ENCODE data around the gene PTPRG.
A peak's percentile ranks its signal among the peaks of the same experiment; 100 is the strongest.

PTPRG gene

DNA sequence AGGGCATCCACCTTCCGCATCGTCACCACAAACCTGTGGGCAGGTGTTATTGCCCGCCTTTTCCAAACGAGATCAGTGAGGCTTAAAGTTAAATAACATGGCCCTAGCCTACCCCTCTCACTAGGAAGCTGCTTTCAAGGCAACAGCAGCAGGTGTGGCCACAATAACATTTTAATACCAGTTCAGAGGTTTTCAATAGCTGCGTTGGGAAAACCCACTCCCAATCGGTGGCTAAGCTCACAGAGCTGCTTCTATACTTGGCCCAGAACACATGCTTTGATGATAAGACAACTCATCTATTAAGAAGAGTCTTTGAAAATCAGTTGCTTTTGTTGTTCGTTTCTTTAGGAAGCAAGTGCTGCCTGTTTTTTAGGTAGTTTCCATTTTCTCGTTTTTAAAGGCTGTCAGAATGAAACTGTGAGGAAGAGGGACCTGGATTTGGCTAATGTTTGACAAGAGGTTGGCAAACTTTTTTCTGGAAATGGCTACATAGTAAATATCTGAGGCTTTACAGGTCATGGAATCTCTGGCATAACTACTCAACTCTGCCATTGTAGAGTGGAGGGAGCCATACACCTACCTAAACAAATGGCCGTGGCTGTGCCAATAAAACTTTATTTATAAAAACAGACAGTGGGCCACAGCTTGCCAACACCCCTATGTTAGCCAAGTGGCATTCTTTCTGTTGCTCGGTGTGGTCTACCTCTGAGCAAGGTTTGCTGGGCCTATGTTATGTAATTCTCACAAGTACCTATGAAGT lies 632.4 kb downstream of the PTPRG start:
- TF ChIP-seq POLR2AphosphoS5 (IDR thresholded peaks at IDR 0.05; ENCODE audit: low read depth, low read length) (no peak), TAF1 (IDR thresholded peaks at IDR 0.05; ENCODE audit: borderline replicate concordance, low read depth, low read length) (no peak), POLR2A (IDR thresholded peaks at IDR 0.05; ENCODE audit: low read depth, low read length) (no peak)
- DNase-seq (ENCODE audit: insufficient read length) (no peak), FAIRE-seq (no peak)

DNA sequence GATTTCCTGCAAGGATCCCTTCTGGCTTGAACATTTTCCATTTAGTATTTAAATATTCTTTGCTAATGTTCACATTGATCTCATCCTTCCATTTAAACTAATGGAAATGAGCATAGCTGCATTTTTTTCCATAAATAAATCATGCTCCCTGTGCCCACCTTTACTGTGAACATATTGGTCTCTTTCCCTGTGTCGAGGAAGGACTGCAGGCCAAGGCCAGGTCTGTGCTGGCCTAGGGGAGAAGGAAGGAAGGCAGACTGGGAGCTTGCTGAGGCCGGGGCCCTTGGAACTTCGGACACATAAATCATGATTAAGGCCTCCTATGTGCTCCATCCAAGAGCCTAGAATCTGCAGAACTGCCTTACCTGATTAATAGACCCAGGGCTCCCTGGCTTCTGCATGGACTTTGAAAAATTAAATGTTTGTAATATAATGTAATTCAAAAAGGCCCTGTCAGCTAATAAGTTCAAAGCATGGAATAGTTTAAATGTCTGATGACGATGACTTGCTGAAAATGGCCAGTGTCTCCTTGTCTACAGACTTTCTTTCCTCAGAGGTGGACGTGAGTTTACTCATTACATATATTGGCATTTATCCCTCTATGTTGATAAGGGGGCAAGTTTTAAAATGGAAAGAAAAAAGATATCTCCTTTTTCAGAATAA lies 636.1 kb downstream of the PTPRG start:
- FAIRE-seq, result no peak
- no peak for DNase-seq (ENCODE audit: insufficient read length)
- no peak for TF ChIP-seq POLR2A (IDR thresholded peaks at IDR 0.05; ENCODE audit: low read depth, low read length)
- no peak for TF ChIP-seq TAF1 (IDR thresholded peaks at IDR 0.05; ENCODE audit: borderline replicate concordance, low read depth, low read length)
- no peak for TF ChIP-seq POLR2AphosphoS5 (IDR thresholded peaks at IDR 0.05; ENCODE audit: low read depth, low read length)

DNA sequence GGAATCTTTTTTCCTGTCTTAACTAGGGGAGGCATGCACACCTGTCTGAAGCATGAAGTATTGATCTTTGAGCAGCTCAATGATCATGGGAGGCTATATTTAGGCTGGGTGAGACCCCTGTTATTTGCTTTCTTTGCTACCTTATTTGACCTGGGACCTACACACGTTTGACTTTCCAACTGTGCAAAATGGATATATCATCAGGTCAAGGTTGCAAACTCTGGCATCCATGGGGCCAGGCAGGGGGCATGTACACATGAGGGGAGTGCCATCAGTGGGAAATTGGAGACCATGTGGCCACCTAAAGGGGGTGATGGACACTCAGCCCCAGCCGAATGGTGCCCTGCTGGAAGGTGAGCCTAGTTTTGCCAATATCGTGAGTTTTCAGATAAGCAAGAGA lies 637.8 kb downstream of the PTPRG start:
- TF ChIP-seq TAF1 (IDR thresholded peaks at IDR 0.05; ENCODE audit: borderline replicate concordance, low read depth, low read length), result no peak
- no peak for TF ChIP-seq POLR2A (IDR thresholded peaks at IDR 0.05; ENCODE audit: low read depth, low read length)
- TF ChIP-seq POLR2AphosphoS5 (IDR thresholded peaks at IDR 0.05; ENCODE audit: low read depth, low read length), result no peak
- FAIRE-seq (no peak), DNase-seq (ENCODE audit: insufficient read length) (no peak)

DNA sequence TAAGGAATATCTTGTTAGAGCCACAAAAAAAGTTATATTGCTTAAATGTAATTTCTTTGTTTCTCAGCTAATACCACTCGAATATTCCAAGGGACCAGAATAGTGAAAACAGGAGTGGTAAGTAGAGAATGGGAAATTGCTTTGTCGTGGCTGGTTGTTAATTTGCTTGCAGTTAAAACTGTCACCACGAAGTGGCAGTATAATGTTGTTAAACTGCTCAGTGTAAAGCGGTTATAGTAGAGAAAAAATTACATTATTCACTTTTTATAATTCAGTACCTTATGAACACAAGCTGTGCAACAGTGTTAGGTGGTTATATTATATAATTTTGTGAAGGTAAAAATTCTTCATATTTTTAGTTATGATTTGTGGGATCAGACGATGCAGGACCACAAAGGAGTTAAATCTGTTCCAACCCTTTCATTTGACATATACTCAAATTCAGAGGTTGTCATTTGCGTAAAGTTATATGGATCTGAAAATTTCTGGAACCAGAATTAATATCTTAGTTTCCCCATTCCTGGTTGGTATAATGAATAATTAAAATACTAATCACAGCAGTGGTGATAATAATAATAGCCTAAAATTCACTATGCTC lies 640.2 kb downstream of the PTPRG start:
- DNase-seq (ENCODE audit: insufficient read length), result no peak
- no peak for TF ChIP-seq POLR2AphosphoS5 (IDR thresholded peaks at IDR 0.05; ENCODE audit: low read depth, low read length)
- TF ChIP-seq TAF1 (IDR thresholded peaks at IDR 0.05; ENCODE audit: borderline replicate concordance, low read depth, low read length), result no peak
- TF ChIP-seq POLR2A (IDR thresholded peaks at IDR 0.05; ENCODE audit: low read depth, low read length), result no peak
- peak; percentile 92 for FAIRE-seq

DNA sequence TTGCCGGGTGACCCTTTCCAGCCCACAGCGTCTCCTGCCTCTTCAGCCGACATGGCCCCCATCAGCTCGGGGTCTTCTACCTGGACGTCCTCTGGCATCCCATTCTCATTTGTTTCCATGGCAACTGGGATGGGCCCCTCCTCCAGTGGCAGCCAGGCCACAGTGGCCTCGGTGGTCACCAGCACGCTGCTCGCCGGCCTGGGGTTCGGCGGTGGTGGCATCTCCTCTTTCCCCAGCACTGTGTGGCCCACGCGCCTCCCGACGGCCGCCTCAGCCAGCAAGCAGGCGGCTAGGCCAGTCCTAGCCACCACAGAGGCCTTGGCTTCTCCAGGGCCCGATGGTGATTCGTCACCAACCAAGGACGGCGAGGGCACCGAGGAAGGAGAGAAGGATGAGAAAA lies 641.8 kb downstream of the PTPRG start:
- FAIRE-seq, result no peak
- TF ChIP-seq POLR2A (IDR thresholded peaks at IDR 0.05; ENCODE audit: low read depth, low read length), result no peak
- no peak for TF ChIP-seq TAF1 (IDR thresholded peaks at IDR 0.05; ENCODE audit: borderline replicate concordance, low read depth, low read length)
- no peak for TF ChIP-seq POLR2AphosphoS5 (IDR thresholded peaks at IDR 0.05; ENCODE audit: low read depth, low read length)
- DNase-seq (ENCODE audit: insufficient read length), result no peak

DNA sequence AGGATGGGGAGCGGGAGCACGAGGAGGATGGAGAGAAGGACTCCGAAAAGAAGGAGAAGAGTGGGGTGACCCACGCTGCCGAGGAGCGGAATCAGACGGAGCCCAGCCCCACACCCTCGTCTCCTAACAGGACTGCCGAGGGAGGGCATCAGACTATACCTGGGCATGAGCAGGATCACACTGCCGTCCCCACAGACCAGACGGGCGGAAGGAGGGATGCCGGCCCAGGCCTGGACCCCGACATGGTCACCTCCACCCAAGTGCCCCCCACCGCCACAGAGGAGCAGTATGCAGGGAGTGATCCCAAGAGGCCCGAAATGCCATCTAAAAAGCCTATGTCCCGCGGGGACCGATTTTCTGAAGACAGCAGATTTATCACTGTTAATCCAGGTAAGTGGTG lies 642.2 kb downstream of the PTPRG start:
- DNase-seq (ENCODE audit: insufficient read length) (no peak), FAIRE-seq (no peak)
- no peak for TF ChIP-seq TAF1 (IDR thresholded peaks at IDR 0.05; ENCODE audit: borderline replicate concordance, low read depth, low read length)
- TF ChIP-seq POLR2A (IDR thresholded peaks at IDR 0.05; ENCODE audit: low read depth, low read length), result no peak
- TF ChIP-seq POLR2AphosphoS5 (IDR thresholded peaks at IDR 0.05; ENCODE audit: low read depth, low read length), result no peak

DNA sequence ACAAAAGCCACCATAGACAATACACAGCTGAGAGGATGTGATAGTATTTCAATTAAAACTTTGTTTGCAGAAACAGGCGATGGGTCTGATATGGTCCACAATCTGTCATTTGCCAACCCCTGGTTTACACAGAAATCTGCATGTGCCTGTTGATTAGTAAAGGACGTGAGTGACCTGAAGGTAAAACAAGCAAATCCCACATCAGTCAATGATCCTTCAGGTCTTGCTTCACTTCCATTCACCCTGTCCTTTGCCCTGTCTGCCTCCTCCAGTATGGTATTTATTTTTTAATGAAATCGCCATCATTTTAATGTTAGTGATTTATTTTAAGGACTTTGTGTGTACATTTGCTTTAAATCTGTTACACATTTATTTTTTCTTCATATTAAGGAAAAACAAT lies 645.8 kb downstream of the PTPRG start:
- FAIRE-seq (no peak), DNase-seq (ENCODE audit: insufficient read length) (no peak)
- no peak for TF ChIP-seq POLR2AphosphoS5 (IDR thresholded peaks at IDR 0.05; ENCODE audit: low read depth, low read length)
- no peak for TF ChIP-seq POLR2A (IDR thresholded peaks at IDR 0.05; ENCODE audit: low read depth, low read length)
- no peak for TF ChIP-seq TAF1 (IDR thresholded peaks at IDR 0.05; ENCODE audit: borderline replicate concordance, low read depth, low read length)

DNA sequence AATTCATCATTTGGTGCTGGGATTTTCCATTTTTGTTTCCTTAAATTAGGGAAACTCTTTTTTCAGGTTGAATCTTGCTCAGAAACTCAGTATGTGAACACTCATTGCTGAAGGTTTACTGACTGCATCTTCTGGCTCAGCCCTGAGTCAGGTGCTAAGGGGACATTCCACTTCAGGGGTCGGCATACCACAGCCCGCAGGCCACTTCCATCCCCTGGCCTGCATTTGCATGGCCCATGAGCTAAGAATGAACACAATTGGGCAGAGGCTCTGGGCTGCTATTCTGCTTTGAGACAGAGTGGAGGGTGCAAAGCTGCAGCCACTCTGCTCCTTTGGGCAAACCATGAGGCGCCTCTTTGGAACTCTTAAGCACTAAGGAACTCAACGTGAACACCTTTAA lies 647.0 kb downstream of the PTPRG start:
- DNase-seq (ENCODE audit: insufficient read length), result no peak
- TF ChIP-seq TAF1 (IDR thresholded peaks at IDR 0.05; ENCODE audit: borderline replicate concordance, low read depth, low read length) (no peak), POLR2A (IDR thresholded peaks at IDR 0.05; ENCODE audit: low read depth, low read length) (no peak), POLR2AphosphoS5 (IDR thresholded peaks at IDR 0.05; ENCODE audit: low read depth, low read length) (no peak)
- no peak for FAIRE-seq

DNA sequence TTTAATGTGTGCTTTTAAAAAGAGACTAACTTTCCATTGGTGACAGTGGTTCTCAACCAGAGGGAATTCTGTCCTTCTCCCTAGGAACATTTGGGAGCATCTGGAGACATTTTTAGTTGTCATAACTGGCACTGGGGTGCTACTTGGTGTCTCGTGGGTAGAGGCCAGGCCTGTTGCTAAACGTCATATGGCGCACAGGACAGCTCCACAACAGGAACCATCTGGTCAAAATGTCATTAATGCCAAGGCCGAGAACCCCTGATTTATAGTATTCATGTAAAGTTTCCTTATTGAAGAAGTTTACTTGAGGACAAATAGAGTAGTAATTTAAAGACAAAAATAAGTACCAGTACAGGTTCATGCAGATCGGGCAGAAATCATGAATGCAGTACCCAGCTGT lies 647.7 kb downstream of the PTPRG start:
- FAIRE-seq (no peak), DNase-seq (ENCODE audit: insufficient read length) (no peak)
- TF ChIP-seq POLR2AphosphoS5 (IDR thresholded peaks at IDR 0.05; ENCODE audit: low read depth, low read length) (no peak), TAF1 (IDR thresholded peaks at IDR 0.05; ENCODE audit: borderline replicate concordance, low read depth, low read length) (no peak), POLR2A (IDR thresholded peaks at IDR 0.05; ENCODE audit: low read depth, low read length) (no peak)

DNA sequence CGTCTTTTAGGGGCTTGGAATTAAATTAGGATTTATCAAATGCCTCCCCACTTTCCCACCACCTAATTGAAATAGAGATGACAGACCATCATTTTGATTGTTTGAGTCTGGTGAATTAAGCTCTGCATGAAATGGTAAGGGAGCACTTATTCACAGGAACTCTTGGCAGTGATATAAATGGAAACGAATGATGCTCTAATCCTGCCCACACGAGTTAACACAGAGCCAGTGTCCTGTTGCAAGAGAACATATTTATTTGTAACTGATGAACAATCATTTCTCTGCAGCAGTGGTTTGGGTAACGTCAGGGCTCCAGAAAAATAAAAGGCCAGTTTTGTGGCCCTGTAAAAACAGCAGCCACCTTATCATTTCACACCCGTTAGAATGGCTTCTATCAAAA lies 648.6 kb downstream of the PTPRG start:
- FAIRE-seq (no peak), DNase-seq (ENCODE audit: insufficient read length) (no peak)
- TF ChIP-seq TAF1 (IDR thresholded peaks at IDR 0.05; ENCODE audit: borderline replicate concordance, low read depth, low read length), result no peak
- TF ChIP-seq POLR2AphosphoS5 (IDR thresholded peaks at IDR 0.05; ENCODE audit: low read depth, low read length), result no peak
- TF ChIP-seq POLR2A (IDR thresholded peaks at IDR 0.05; ENCODE audit: low read depth, low read length), result no peak

DNA sequence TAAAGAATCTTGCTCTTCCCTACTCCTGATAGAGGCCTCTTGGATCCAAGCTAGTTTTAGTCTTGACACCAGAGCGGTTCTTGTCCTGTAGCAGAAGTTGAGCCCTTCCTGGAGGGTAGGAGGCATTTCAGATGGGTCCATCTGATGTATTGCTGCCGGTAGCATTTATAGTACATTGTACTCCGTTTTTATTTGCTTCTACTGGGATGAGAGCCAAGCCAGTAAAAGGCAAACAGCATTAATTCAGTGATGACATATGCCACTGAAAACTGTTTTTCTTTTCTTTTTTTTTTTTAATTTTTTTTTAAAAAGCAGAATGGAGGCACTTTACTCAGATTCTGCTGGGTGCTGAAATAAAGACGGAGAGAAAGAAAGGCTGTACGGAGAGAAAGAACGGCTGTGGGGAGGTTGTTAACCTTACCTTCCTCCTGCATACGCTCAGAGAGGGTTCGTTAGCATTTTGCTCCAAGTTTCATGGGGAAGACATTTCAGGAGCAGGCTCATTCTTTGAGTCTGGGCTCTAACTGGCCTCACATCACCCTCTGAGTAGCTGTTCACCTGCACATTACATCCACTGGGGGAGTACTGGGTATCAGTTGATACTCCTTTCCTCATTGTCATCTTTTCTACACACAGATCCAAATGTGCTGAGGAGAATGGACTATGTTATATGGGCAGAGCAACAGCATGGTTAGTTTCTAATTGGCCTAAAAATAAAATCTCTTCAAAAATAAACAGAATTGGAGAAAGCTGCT lies 650.5 kb downstream of the PTPRG start:
- TF ChIP-seq POLR2A (IDR thresholded peaks at IDR 0.05; ENCODE audit: low read depth, low read length), result no peak
- no peak for TF ChIP-seq POLR2AphosphoS5 (IDR thresholded peaks at IDR 0.05; ENCODE audit: low read depth, low read length)
- TF ChIP-seq TAF1 (IDR thresholded peaks at IDR 0.05; ENCODE audit: borderline replicate concordance, low read depth, low read length), result no peak
- FAIRE-seq (no peak), DNase-seq (ENCODE audit: insufficient read length) (no peak)
